Activated T-helper 17 cell treated with anti-CD3 and anti-CD28 coated beads, Interleukin-2, amount 50 U/mL, for 72 hours (primary cell): ENCODE results near the gene PRKCSH. TPM values are rescaled to one million over a fixed set of nuclear protein-coding genes. Genes with fewer than 3 reads are reported as not detected.

Source experiments
- ATAC-seq: fragments of 150-1000 bp; cut with Tn5 transposase; replicated peaks from 2 replicates; pipeline ENCODE4 v1.10.0; 2021; ENCODE audit warnings: mild to moderate bottlenecking, moderate library complexity
- H3K27ac Mint-ChIP-seq: one replicate; pipeline ENCODE4 v1.8.0; 2022; ENCODE audit warnings: mixed read lengths
- H3K27me3 Mint-ChIP-seq: one replicate; pipeline ENCODE4 v1.8.0; 2022; ENCODE audit warnings: mixed read lengths
- H3K36me3 Mint-ChIP-seq: one replicate; pipeline ENCODE4 v1.8.0; 2022; ENCODE audit warnings: low read depth, mild to moderate bottlenecking, mixed read lengths
- H3K4me1 Mint-ChIP-seq: one replicate; pipeline ENCODE4 v1.8.0; 2022; ENCODE audit warnings: mixed read lengths
- H3K4me3 Mint-ChIP-seq: one replicate; pipeline ENCODE4 v1.8.0; 2022; ENCODE audit warnings: mild to moderate bottlenecking, mixed read lengths
- H3K9me3 Mint-ChIP-seq: one replicate; pipeline ENCODE4 v1.8.0; 2022; ENCODE audit warnings: mixed read lengths
- total RNA-seq, 2 donors: library from RNA; stranded (reverse); gene quantifications; one replicate each; pipeline ENCODE4 v1.2.3, GENCODE V29; 2022

PRKCSH gene
- total RNA-seq, 2 donors from 2014 or later, result 281 to 300 TPM

- peaks cover 9% of the 10 kb centered on the region for H3K27me3 Mint-ChIP-seq
- H3K4me3 Mint-ChIP-seq, result no peak overlapping the region
- peaks cover 39% of the 10 kb centered on the region for H3K36me3 Mint-ChIP-seq
- peak overlapping the region; percentile 47 for H3K27ac Mint-ChIP-seq
- no peak for ATAC-seq
- peaks cover 7% of the 10 kb centered on the region for H3K4me1 Mint-ChIP-seq
- H3K9me3 Mint-ChIP-seq, result no peaks in the 10 kb centered on the region
These were observed 49.9 kb downstream of the PRKCSH start for GRCh38 chr19:11485245-11485837.

GRCh38 chr19:11486661-11487503 is 51.4 kb downstream of the PRKCSH start:
- ATAC-seq, result no peak
- Mint-ChIP-seq H3K36me3 (peaks cover 52% of the 10 kb centered on the region), H3K9me3 (no peaks in the 10 kb centered on the region), H3K27me3 (no peaks in the 10 kb centered on the region), H3K4me3 (no peak overlapping the region), H3K4me1 (peaks cover 7% of the 10 kb centered on the region), H3K27ac (no peak overlapping the region)

- Mint-ChIP-seq H3K27me3 (no peaks in the 10 kb centered on the region), H3K9me3 (no peaks in the 10 kb centered on the region), H3K36me3 (peaks cover 62% of the 10 kb centered on the region), H3K27ac (no peak overlapping the region), H3K4me3 (no peak overlapping the region), H3K4me1 (peaks cover 7% of the 10 kb centered on the region)
- ATAC-seq, result no peak
These were observed 53.9 kb downstream of the PRKCSH start for GRCh38 chr19:11489378-11489777.

- Mint-ChIP-seq H3K27me3 (no peaks in the 10 kb centered on the region), H3K9me3 (no peaks in the 10 kb centered on the region), H3K4me3 (no peak overlapping the region), H3K36me3 (peaks cover 56% of the 10 kb centered on the region), H3K4me1 (peaks cover 4% of the 10 kb centered on the region), H3K27ac (no peak overlapping the region)
- ATAC-seq, result no peak
These were observed 59.3 kb downstream of the PRKCSH start for GRCh38 chr19:11494634-11495285.

GRCh38 chr19:11495481-11495880 is 60.0 kb downstream of the PRKCSH start:
- Mint-ChIP-seq H3K4me1 (peaks cover 4% of the 10 kb centered on the region), H3K36me3 (peaks cover 49% of the 10 kb centered on the region), H3K4me3 (no peak overlapping the region), H3K27me3 (no peaks in the 10 kb centered on the region), H3K9me3 (no peaks in the 10 kb centered on the region), H3K27ac (no peak overlapping the region)
- no peak for ATAC-seq

- no peak overlapping the region for H3K4me3 Mint-ChIP-seq
- H3K9me3 Mint-ChIP-seq, result no peaks in the 10 kb centered on the region
- no peaks in the 10 kb centered on the region for H3K27me3 Mint-ChIP-seq
- H3K36me3 Mint-ChIP-seq, result peaks cover 48% of the 10 kb centered on the region
- peaks cover 4% of the 10 kb centered on the region for H3K4me1 Mint-ChIP-seq
- no peak for ATAC-seq
- H3K27ac Mint-ChIP-seq, result no peak overlapping the region
These were observed 60.5 kb downstream of the PRKCSH start for GRCh38 chr19:11495885-11496284.

GRCh38 chr19:11496391-11497163 is 61.1 kb downstream of the PRKCSH start:
- no peak overlapping the region for H3K27ac Mint-ChIP-seq
- peaks cover 51% of the 10 kb centered on the region for H3K36me3 Mint-ChIP-seq
- H3K9me3 Mint-ChIP-seq, result no peaks in the 10 kb centered on the region
- H3K27me3 Mint-ChIP-seq, result no peaks in the 10 kb centered on the region
- peaks cover 7% of the 10 kb centered on the region for H3K4me1 Mint-ChIP-seq
- ATAC-seq, result peak; percentile 83
- H3K4me3 Mint-ChIP-seq, result no peak overlapping the region

GRCh38 chr19:11499220-11499726 is 63.8 kb downstream of the PRKCSH start:
- no peak for ATAC-seq
- Mint-ChIP-seq H3K27me3 (no peaks in the 10 kb centered on the region), H3K4me3 (no peak overlapping the region), H3K27ac (no peak overlapping the region), H3K9me3 (no peaks in the 10 kb centered on the region), H3K4me1 (peaks cover 7% of the 10 kb centered on the region), H3K36me3 (peaks cover 28% of the 10 kb centered on the region)

- peaks cover 14% of the 10 kb centered on the region for H3K4me1 Mint-ChIP-seq
- peaks cover 28% of the 10 kb centered on the region for H3K36me3 Mint-ChIP-seq
- no peak overlapping the region for H3K4me3 Mint-ChIP-seq
- H3K27ac Mint-ChIP-seq, result no peak overlapping the region
- no peaks in the 10 kb centered on the region for H3K27me3 Mint-ChIP-seq
- ATAC-seq, result no peak
- H3K9me3 Mint-ChIP-seq, result no peaks in the 10 kb centered on the region
These were observed 64.5 kb downstream of the PRKCSH start for GRCh38 chr19:11499890-11500420.

Other genes starting within 250 kb of the PRKCSH start
- 1 to 10 TPM; 3.5 to 3.6 TPM for gene KANK2, start 238.1 kb upstream of the PRKCSH start, total RNA-seq
- not detected for gene ANGPTL8, start 196.0 kb upstream of the PRKCSH start, total RNA-seq
- gene DOCK6, start 173.1 kb upstream of the PRKCSH start, total RNA-seq, result 1 to 10 TPM; 4.5 to 6.4 TPM
- not detected for gene TSPAN16, start 139.5 kb upstream of the PRKCSH start, total RNA-seq
- gene RAB3D, start 96.0 kb upstream of the PRKCSH start, total RNA-seq, result 10 to 100 TPM in 1 of 2 donors, 1 to 10 TPM in 1; 9.7 to 13.4 TPM
- 10 to 100 TPM; 30.9 to 31.0 TPM for gene TMEM205, start 89.4 kb upstream of the PRKCSH start, total RNA-seq
- gene CCDC159, start 89.1 kb upstream of the PRKCSH start, total RNA-seq, result 10 to 100 TPM; 17.4 to 45.4 TPM
- 1 to 10 TPM; 2.9 to 9.7 TPM for gene PLPPR2, start 80.2 kb upstream of the PRKCSH start, total RNA-seq
- 1 to 10 TPM; 1.5 to 2.4 TPM for gene SWSAP1, start 61.0 kb upstream of the PRKCSH start, total RNA-seq
- gene EPOR, start 51.3 kb upstream of the PRKCSH start, total RNA-seq, result 10 to 100 TPM in 1 of 2 donors, 1 to 10 TPM in 1; 6.7 to 22.6 TPM
- gene RGL3, start 16.3 kb upstream of the PRKCSH start, total RNA-seq, result under 1 TPM in 1 of 2 donors, not detected in 1; 0.50 TPM
- under 1 TPM; 0.15 to 0.42 TPM for gene ODAD3, start 514 bp upstream of the PRKCSH start, total RNA-seq
- under 1 TPM in 1 of 2 donors, not detected in 1; 0.45 TPM for gene ELAVL3, start 45.4 kb downstream of the PRKCSH start, total RNA-seq
- gene ZNF653, start 70.2 kb downstream of the PRKCSH start, total RNA-seq, result 10 to 100 TPM; 18.8 to 26.3 TPM
- gene ECSIT, start 93.5 kb downstream of the PRKCSH start, total RNA-seq, result 10 to 100 TPM; 44.2 to 53.3 TPM
- gene CNN1, start 103.2 kb downstream of the PRKCSH start, total RNA-seq, result not detected
- gene ELOF1, start 123.6 kb downstream of the PRKCSH start, total RNA-seq, result 10 to 100 TPM; 48.0 to 66.5 TPM
- gene ACP5, start 142.0 kb downstream of the PRKCSH start, total RNA-seq, result 10 to 100 TPM; 19.9 to 26.3 TPM
- 1 to 10 TPM; 4.6 to 5.9 TPM for gene ZNF627, start 161.8 kb downstream of the PRKCSH start, total RNA-seq